Ovary (tissue), 9 donors: ENCODE data around the gene ZZZ3. TPM values are rescaled to one million over a fixed set of nuclear protein-coding genes. Genes with fewer than 3 reads are reported as not detected.
"Not testable (repeated sequence)": the region's sequence is repeated elsewhere in the genome, so short reads cannot be mapped to it uniquely, and the experiment has no call there.

ENCODE experiments used
- DNase-seq, 5 donors: peaks; one replicate each; pipeline ENCODE4 v3.0.0-alpha.2; 2019 to 2020
- H3K27ac ChIP-seq, 2 donors: fragments of 200-600 bp; one replicate each; pipeline versions ENCODE4 v1.5.1 to v1.8.0; 2019 to 2022
- H3K27me3 ChIP-seq: fragments of 200-600 bp; one replicate; pipeline ENCODE4 v1.8.0; 2022
- H3K36me3 ChIP-seq: fragments of 200-600 bp; sonication (generic); one replicate; pipeline ENCODE4 v1.5.1; 2019
- H3K4me1 ChIP-seq: one replicate; pipeline ENCODE4 v1.8.1; 2013; ENCODE audit warnings: mild to moderate bottlenecking, moderate library complexity; ENCODE audit not compliant: insufficient read depth
- H3K4me3 ChIP-seq: fragments of 200-600 bp; sonication (generic); one replicate; pipeline ENCODE4 v1.5.1; 2017
- H3K9me3 ChIP-seq, 2 donors: fragments of 200-600 bp in 1 of 2; sonication (generic) in 1 of 2; one replicate each; pipeline versions ENCODE4 v1.5.1 to v1.8.1; 2013 to 2019; ENCODE audit warnings: mild to moderate bottlenecking in 1 of 2, moderate library complexity in 1 of 2
- EP300 ChIP-seq: sonication (generic); formaldehyde crosslinking; IDR thresholded peaks from one replicate; pipeline ENCODE4 v1.6.1; 2017; ENCODE audit warnings: antibody characterized with exemption
- POLR2A ChIP-seq: fragments of 450-650 bp; IDR thresholded peaks from one replicate; pipeline ENCODE4 v1.6.1; 2017; ENCODE audit warnings: antibody characterized with exemption, mild to moderate bottlenecking, moderate library complexity
- WGBS, 3 donors: extraction: QIAGEN DNeasy Blood & Tissue Kit in 1 of 3; methylation state at CpG; one replicate each; pipeline versions ENCODE4 v1.1.5 to v1.1.7; 2013 to 2017; 5-methylcytosine and 5-hydroxymethylcytosine counted together
- intact Hi-C, 4 donors: fragments of 100-400 bp; cut with DNase I; formaldehyde crosslinking; loops; one replicate each; pipeline versions ENCODE4 v1.11.0 to v1.15.1; 2022 to 2023
- polyA plus RNA-seq, 2 donors: library from polyadenylated mRNA; stranded (reverse); fragments of 200-250 nt in 1 of 2; fragments of 350-450 nt in 1 of 2; fragmentation: Illumina TruSeq in 1 of 2; extraction: RNeasy Lipid Tissue Mini Kit (QIAGEN cat#74804) in 1 of 2; gene quantifications; one replicate each; pipeline ENCODE4 v1.2.3, GENCODE V29; 2013 to 2014
- total RNA-seq, 7 donors: library from RNA; depleted of rRNA in 2 of 7; stranded (reverse); fragments of >200 nt in 2 of 7; fragmentation: NEBNext Ultra II Directional in 3 of 7; extraction: Animal tissue kit (Norgen Biotek cat#: 25700) in 3 of 7; gene quantifications; one replicate each; pipeline versions ENCODE4 v1.1.0 to v1.2.4, GENCODE V29; 2016 to 2023
- TF ChIP-seq, protein P1 (sequence below), 3 donors: fragments of 450-650 bp in 2 of 3; fragments of 200-600 bp in 1 of 3; IDR thresholded peaks; one replicate each; pipeline versions ENCODE4 v1.5.1 to v1.8.0; 2016 to 2022; ENCODE audit warnings: antibody characterized with exemption in 3 of 3, mild to moderate bottlenecking in 1 of 3
- donor health status: DM: no; HTN: no; CAD: no; lungs with moderate emphysema.
- donor health status: DM: no; HTN: no; CAD: no.
- donor health status: Bipolar disorder and iron deficiency.
- donor health status: DM: yes; HTN: yes; CAD: no.
- donor health status: DM: no; HTN: no; CAD: no.
- donor health status: DM: yes; HTN: yes; CAD: no.

Gene ZZZ3
- total and polyA plus RNA-seq, 9 donors: 16.6 to 65.4 (median 53.0) TPM

DNA sequence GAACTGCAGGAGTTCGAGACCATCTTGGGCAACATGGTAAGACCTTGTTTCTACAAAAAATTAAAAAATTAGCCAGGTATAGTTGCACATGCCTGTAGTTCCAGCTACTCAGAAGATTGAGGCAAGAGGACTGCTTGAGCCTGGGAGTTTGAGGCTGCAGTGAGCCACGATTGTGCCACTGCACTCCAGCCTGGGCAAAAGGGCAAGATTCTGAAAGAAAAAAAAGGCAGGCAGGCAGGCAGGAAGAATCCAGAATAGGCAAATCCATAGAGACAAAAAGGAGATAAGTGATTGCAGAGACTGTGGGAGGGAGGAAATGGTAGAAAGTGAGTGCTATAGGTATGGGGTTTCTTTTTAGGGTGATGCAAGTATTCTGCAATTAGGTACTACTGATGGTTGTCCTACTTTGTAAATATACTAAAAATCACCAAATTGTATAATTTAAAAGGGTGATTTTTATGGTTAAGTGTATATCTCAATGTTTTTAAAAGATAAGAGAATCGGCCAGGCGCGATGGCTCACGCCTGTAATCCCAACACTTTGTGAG, 29.4 kb downstream of the ZZZ3 start:
- WGBS, 3 donors: 79 to 86% (median 82%) methylated on average over 6 of the region's 6 CpGs
- Histone ChIP-seq H3K27ac (no peak overlapping the region), H3K9me3 (no peaks in the 10 kb centered on the region), H3K36me3 (no peaks in the 10 kb centered on the region), H3K27me3 (no peaks in the 10 kb centered on the region), H3K4me1 (no peaks in the 10 kb centered on the region), H3K4me3 (no peak overlapping the region)
- intact Hi-C loops: no loop called here
- DNase-seq: no peak
- TF ChIP-seq, protein P1, sequence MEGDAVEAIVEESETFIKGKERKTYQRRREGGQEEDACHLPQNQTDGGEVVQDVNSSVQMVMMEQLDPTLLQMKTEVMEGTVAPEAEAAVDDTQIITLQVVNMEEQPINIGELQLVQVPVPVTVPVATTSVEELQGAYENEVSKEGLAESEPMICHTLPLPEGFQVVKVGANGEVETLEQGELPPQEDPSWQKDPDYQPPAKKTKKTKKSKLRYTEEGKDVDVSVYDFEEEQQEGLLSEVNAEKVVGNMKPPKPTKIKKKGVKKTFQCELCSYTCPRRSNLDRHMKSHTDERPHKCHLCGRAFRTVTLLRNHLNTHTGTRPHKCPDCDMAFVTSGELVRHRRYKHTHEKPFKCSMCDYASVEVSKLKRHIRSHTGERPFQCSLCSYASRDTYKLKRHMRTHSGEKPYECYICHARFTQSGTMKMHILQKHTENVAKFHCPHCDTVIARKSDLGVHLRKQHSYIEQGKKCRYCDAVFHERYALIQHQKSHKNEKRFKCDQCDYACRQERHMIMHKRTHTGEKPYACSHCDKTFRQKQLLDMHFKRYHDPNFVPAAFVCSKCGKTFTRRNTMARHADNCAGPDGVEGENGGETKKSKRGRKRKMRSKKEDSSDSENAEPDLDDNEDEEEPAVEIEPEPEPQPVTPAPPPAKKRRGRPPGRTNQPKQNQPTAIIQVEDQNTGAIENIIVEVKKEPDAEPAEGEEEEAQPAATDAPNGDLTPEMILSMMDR (IDR thresholded peaks at IDR 0.05): no peak
- no peak for TF ChIP-seq POLR2A

DNA sequence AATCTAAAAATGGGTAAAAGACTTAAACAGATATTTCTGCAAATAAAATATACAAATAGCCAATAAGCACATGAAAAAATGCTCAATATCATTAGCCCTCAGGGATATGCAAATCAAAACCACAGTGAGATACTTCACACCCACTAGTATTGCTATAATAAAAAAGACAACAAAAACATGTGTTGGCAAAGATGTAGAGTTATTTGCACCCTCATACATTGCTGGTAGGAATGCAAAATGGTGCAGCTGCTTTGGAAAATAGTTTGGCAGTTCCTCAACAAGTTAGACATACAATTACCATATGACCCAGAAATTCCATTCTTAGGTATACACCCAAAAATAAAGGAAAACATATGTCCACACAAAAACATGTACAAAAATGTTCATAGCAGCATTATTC, 30.2 kb downstream of the ZZZ3 start:
- intact Hi-C loops: no loop called here
- no peaks in the 10 kb centered on the region for H3K27me3 ChIP-seq
- no peak overlapping the region for H3K27ac ChIP-seq
- no peak for DNase-seq
- H3K4me1 ChIP-seq: no peaks in the 10 kb centered on the region
- no peak overlapping the region for H3K4me3 ChIP-seq
- TF ChIP-seq, protein P1 (IDR thresholded peaks at IDR 0.05): no peak
- TF ChIP-seq POLR2A (no peak), EP300 (no peak)
- H3K9me3 ChIP-seq: no peaks in the 10 kb centered on the region
- H3K36me3 ChIP-seq: no peaks in the 10 kb centered on the region

DNA sequence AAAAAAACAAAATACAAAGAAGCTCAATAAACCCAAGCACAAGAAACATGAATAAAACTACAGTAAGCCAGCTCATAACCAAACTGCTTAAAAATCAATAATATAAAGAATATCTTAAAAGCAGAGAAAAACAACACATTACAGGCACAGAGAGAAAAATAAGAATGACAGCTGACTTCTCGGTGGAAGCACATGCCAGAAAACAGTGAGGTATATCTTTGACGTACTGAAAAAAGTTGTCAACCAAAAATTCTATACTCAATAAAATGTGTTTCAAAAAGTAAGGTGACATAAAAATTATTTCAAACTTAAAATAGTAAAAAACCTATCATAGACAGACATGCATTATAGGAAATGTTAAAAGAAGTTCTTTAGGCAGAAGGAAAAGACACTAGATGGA, 33.3 kb downstream of the ZZZ3 start:
- intact Hi-C loops: no loop called here
- no peaks in the 10 kb centered on the region for H3K27me3 ChIP-seq
- 95 to 98% (median 97%) methylated on average over 2 of the region's 2 CpGs for whole genome bisulfite sequencing, 3 donors
- H3K4me3 ChIP-seq: no peak overlapping the region
- H3K36me3 ChIP-seq: no peaks in the 10 kb centered on the region
- H3K9me3 ChIP-seq: no peaks in the 10 kb centered on the region
- no peak for TF ChIP-seq POLR2A
- TF ChIP-seq, protein P1 (IDR thresholded peaks at IDR 0.05): no peak
- no peak for TF ChIP-seq EP300
- no peak for DNase-seq
- no peaks in the 10 kb centered on the region for H3K4me1 ChIP-seq
- H3K27ac ChIP-seq: no peak overlapping the region

DNA sequence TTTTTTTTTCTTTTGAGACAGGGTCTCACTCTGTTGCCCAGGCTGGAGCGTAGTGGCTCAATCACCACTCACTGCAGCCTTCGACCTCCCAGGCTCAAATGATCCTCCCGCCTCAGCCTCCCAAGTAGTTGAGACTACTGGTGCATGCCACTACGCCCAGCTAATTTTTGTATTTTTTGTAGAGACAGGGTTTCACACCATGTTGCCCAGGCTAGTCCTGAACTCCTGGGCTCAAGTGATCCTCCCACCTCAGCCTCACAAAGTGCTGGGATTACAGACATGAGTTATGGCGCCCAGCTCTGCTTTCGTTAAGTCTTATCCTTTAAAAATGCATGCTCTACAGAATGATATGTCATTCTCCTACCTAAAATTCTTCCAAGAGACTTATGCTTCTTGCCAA, 36.2 kb downstream of the ZZZ3 start:
- WGBS, 3 donors: 96 to 98% (median 97%) methylated on average over 6 of the region's 6 CpGs
- H3K4me1 ChIP-seq, H3K4me3 ChIP-seq, H3K27me3 ChIP-seq, H3K27ac ChIP-seq, H3K36me3 ChIP-seq, intact Hi-C loops, H3K9me3 ChIP-seq, DNase-seq: not testable (repeated sequence)

DNA sequence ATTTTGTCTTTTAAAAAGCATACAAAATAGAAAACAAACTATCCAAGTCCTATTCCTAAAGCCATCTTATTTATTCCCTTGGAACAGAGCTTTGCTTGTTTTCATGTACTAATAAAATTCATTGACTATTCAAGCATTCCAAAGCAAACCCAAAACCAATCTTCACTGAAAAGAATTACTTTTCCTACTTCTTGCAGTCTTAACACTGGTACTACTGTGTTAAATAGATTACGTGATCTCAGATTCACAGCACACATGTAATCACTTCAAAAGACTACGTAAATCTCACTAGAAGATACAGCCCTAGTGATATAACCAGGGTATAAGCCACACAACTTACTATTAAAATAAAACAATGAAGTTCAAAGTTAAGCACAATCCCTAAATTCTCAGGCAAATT, 39.0 kb downstream of the ZZZ3 start:
- no peak for TF ChIP-seq EP300
- TF ChIP-seq, protein P1 (IDR thresholded peaks at IDR 0.05): no peak
- no peak for TF ChIP-seq POLR2A
- Histone ChIP-seq H3K27me3 (no peaks in the 10 kb centered on the region), H3K4me1 (no peaks in the 10 kb centered on the region), H3K36me3 (no peaks in the 10 kb centered on the region), H3K4me3 (no peak overlapping the region), H3K9me3 (no peaks in the 10 kb centered on the region), H3K27ac (no peak overlapping the region)
- WGBS, 3 donors: 95% methylated on average over 2 of the region's 2 CpGs
- DNase-seq: no peak
- intact Hi-C loops: no loop called here
